GM23338 (cell line): ENCODE measurements around the gene SCAPER. TPM values are rescaled to one million over a fixed set of nuclear protein-coding genes. Genes with fewer than 3 reads are reported as not detected.

ENCODE experiments used
- ATAC-seq: fragments of 200-7000 bp; cut with Tn5 transposase; 3 replicates; pipeline ENCODE4 v1.9.1; 2020
- DNase-seq: peaks from one replicate; pipeline ENCODE4 v3.0.0-alpha.2; 2015; ENCODE audit warnings: low spot score
- H2AFZ ChIP-seq: fragments of 200-600 bp; sonication (generic); 2 replicates; pipeline ENCODE4 v1.8.0; 2016; ENCODE audit warnings: antibody characterized with exemption, mild to moderate bottlenecking, moderate library complexity
- H3F3A ChIP-seq: fragments of 200-600 bp; sonication (generic); replicated peaks from 2 replicates; pipeline ENCODE4 v1.8.0; 2017; ENCODE audit warnings: antibody characterized with exemption, mixed run types, low read depth
- H3K27ac ChIP-seq: fragments of 200-600 bp; sonication (generic); 2 replicates; pipeline ENCODE4 v1.6.1; 2016; ENCODE audit warnings: low read depth
- H3K27me3 ChIP-seq: fragments of 200-600 bp; sonication (generic); 2 replicates; pipeline ENCODE4 v1.8.0; 2016; ENCODE audit warnings: mild to moderate bottlenecking, mixed run types, moderate library complexity; ENCODE audit not compliant: insufficient read depth
- H3K36me3 ChIP-seq: fragments of 200-600 bp; sonication (generic); 2 replicates; pipeline ENCODE4 v1.8.0; 2016; ENCODE audit warnings: mild to moderate bottlenecking; ENCODE audit not compliant: insufficient read depth
- H3K4me1 ChIP-seq: fragments of 200-600 bp; sonication (generic); 2 replicates; pipeline ENCODE4 v1.8.0; 2016; ENCODE audit warnings: mild to moderate bottlenecking, moderate library complexity; ENCODE audit not compliant: insufficient read depth
- H3K4me2 ChIP-seq: fragments of 200-600 bp; sonication (generic); 2 replicates; pipeline ENCODE4 v1.7.1; 2017; ENCODE audit warnings: mixed run types
- H3K4me3 ChIP-seq: fragments of 200-600 bp; sonication (generic); 2 replicates; pipeline ENCODE4 v1.6.1; 2016; ENCODE audit warnings: mixed run types
- H3K79me2 ChIP-seq: fragments of 200-600 bp; sonication (generic); replicated peaks from 2 replicates; pipeline ENCODE4 v1.8.0; 2017; ENCODE audit warnings: mild to moderate bottlenecking; ENCODE audit not compliant: insufficient read depth
- H3K9me2 ChIP-seq: fragments of 200-600 bp; sonication (generic); 2 replicates; pipeline ENCODE4 v1.8.0; 2017; ENCODE audit not compliant: insufficient read depth
- H4K20me1 ChIP-seq: fragments of 200-600 bp; sonication (generic); replicated peaks from 2 replicates; pipeline ENCODE4 v1.8.0; 2017; ENCODE audit warnings: mild to moderate bottlenecking; ENCODE audit not compliant: insufficient read depth
- H3K27ac Mint-ChIP-seq: 2 replicates; pipeline ENCODE4 v1.8.0; 2020; ENCODE audit warnings: inconsistent platforms, mild to moderate bottlenecking, moderate library complexity, mixed read lengths
- H3K27me3 Mint-ChIP-seq: 3 replicates; pipeline ENCODE4 v1.8.0; 2022; ENCODE audit warnings: low read depth, mild to moderate bottlenecking, moderate library complexity, mixed read lengths, inconsistent platforms; ENCODE audit not compliant: insufficient read depth, poor library complexity
- H3K36me3 Mint-ChIP-seq: 3 replicates; pipeline ENCODE4 v1.8.0; 2021; ENCODE audit warnings: low read depth, mild to moderate bottlenecking, inconsistent platforms, moderate library complexity, mixed read lengths
- H3K4me1 Mint-ChIP-seq: 3 replicates; pipeline ENCODE4 v1.8.0; 2020; ENCODE audit warnings: mild to moderate bottlenecking, inconsistent platforms, mixed read lengths
- H3K4me3 Mint-ChIP-seq: 3 replicates; pipeline ENCODE4 v1.8.0; 2021; ENCODE audit warnings: moderate library complexity, mild to moderate bottlenecking, inconsistent platforms, mixed read lengths
- H3K9me3 Mint-ChIP-seq: 3 replicates; pipeline ENCODE4 v1.8.0; 2020; ENCODE audit warnings: moderate library complexity, mild to moderate bottlenecking, inconsistent platforms, mixed read lengths
- CREB1 ChIP-seq: fragments of 250-450 bp; sonication (Bioruptor Pico); IDR thresholded peaks from 2 replicates; pipeline ENCODE4 v1.5.0; 2020; ENCODE audit warnings: low read depth, mild to moderate bottlenecking, moderate library complexity
- EZH2 ChIP-seq: fragments of 200-600 bp; sonication (generic); IDR thresholded peaks from one replicate; pipeline ENCODE4 v1.8.0; 2017; ENCODE audit warnings: antibody characterized with exemption, mild to moderate bottlenecking, low read depth; ENCODE audit not compliant: unreplicated experiment
- JUNB ChIP-seq: IDR thresholded peaks from one replicate; pipeline ENCODE4 v1.6.1; 2016; ENCODE audit warnings: antibody characterized with exemption; ENCODE audit not compliant: unreplicated experiment
- ZNF114 ChIP-seq: fragments of 250-450 bp; sonication (Bioruptor Pico); IDR thresholded peaks from 2 replicates; pipeline ENCODE4 v1.5.0; 2020; ENCODE audit warnings: mild to moderate bottlenecking, moderate library complexity
- polyA plus RNA-seq: library from polyadenylated mRNA; unstranded; fragments of >200 nt; fragmentation: Nextera tagmentation; extraction: Ambion mirVana; gene quantifications from 2 replicates; pipeline ENCODE4 v1.2.1, GENCODE V29; 2016
- total RNA-seq: library from RNA; depleted of rRNA; stranded (reverse); fragments of >200 nt; shearing (Covaris generic); gene quantifications from 2 replicates; pipeline ENCODE4 v1.2.3, GENCODE V29; 2014
- TF ChIP-seq, protein P1 (sequence below): IDR thresholded peaks from 2 replicates; pipeline ENCODE4 v1.6.1; 2016; ENCODE audit warnings: antibody characterized with exemption
- TF ChIP-seq, protein P2 (sequence below): IDR thresholded peaks from one replicate; pipeline ENCODE4 v1.6.1; 2018; ENCODE audit warnings: antibody characterized with exemption; ENCODE audit not compliant: unreplicated experiment

SCAPER gene
- total and polyA plus RNA-seq, 2 experiments from 2014 or later, result 9.1 to 17.6 TPM

DNA sequence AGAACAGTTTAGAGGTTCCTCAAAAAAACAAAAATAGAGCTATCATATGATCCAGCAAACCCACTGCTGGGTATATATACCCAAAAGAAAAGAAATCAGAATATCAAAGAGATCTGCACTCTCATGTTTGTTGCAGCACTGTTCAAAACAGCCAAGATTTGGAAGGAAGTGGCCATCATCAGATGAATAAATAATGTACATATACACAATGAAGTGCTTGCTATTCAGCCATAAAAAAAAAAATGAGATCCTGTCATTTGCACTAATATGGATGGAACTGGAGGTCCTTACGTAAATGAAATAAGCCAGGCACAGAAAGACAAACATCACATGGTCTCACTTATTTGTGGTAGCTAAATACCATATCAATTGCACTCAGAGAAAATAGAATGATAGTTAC, 58.4 kb downstream of the SCAPER start:
- TF ChIP-seq JUNB (no peak), ZNF114 (CRISPR knock-in tag) (no peak), EZH2 (no peak)
- H3K9me3 Mint-ChIP-seq, result peaks cover 1% of the 10 kb centered on the region; the same call in 1 of the 3 replicates
- no peak overlapping the region for H2AFZ ChIP-seq
- peaks cover 7% of the 10 kb centered on the region; the same call in 2 of the 3 replicates for H3K36me3 Mint-ChIP-seq
- H3K27me3 Mint-ChIP-seq, result no peaks in the 10 kb centered on the region
- peaks cover 4% of the 10 kb centered on the region; the same call in 1 of the 2 replicates for H3K4me1 ChIP-seq
- ATAC-seq, result no peak
- no peak overlapping the region for H3K4me2 ChIP-seq
- H3K27ac Mint-ChIP-seq, result no peak overlapping the region
- no peaks in the 10 kb centered on the region for H3K9me2 ChIP-seq
- peaks cover 6% of the 10 kb centered on the region; the same call in 2 of the 3 replicates for H3K4me1 Mint-ChIP-seq
- no peaks in the 10 kb centered on the region for H3K79me2 ChIP-seq
- no peak overlapping the region for H3K27ac ChIP-seq
- no peaks in the 10 kb centered on the region for H3F3A ChIP-seq
- no peak overlapping the region for H3K4me3 Mint-ChIP-seq
- no peak overlapping the region for H3K4me3 ChIP-seq
- H4K20me1 ChIP-seq, result no peaks in the 10 kb centered on the region
- no peak for DNase-seq
- no peaks in the 10 kb centered on the region for H3K27me3 ChIP-seq
- no peaks in the 10 kb centered on the region for H3K36me3 ChIP-seq

DNA sequence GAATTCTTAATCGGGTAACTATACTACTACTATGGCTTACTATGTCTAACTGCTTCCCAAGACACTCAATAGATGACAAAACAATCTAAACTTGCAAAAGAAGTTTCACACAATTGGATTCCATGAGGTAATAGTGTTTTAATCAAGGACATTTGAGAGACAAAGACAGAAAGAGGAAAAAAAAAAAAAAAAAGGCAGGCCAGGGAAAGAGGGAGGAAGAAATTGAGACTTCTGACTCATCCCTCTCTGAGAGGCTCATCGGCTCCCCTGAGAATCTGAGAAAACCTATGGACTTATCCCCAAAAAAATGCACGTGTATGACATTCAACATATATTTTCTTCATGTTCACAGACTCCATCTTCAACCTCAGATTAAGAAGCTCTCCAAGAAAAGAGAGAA, 61.0 kb downstream of the SCAPER start:
- Histone ChIP-seq H3F3A (no peaks in the 10 kb centered on the region), H3K27ac (no peak overlapping the region), H3K27me3 (no peaks in the 10 kb centered on the region), H2AFZ (no peak overlapping the region), H3K9me2 (no peaks in the 10 kb centered on the region), H3K4me2 (no peak overlapping the region), H3K36me3 (no peaks in the 10 kb centered on the region), H3K4me1 (peaks cover 4% of the 10 kb centered on the region; the same call in 1 of the 2 replicates), H3K4me3 (no peak overlapping the region), H3K79me2 (no peaks in the 10 kb centered on the region), H4K20me1 (no peaks in the 10 kb centered on the region)
- no peaks in the 10 kb centered on the region for H3K27me3 Mint-ChIP-seq
- H3K9me3 Mint-ChIP-seq, result no peaks in the 10 kb centered on the region
- H3K36me3 Mint-ChIP-seq, result no peaks in the 10 kb centered on the region
- peaks cover 6% of the 10 kb centered on the region; the same call in 2 of the 3 replicates for H3K4me1 Mint-ChIP-seq
- H3K27ac Mint-ChIP-seq, result no peak overlapping the region
- ATAC-seq, result no peak
- H3K4me3 Mint-ChIP-seq, result no peak overlapping the region
- TF ChIP-seq, protein P1, sequence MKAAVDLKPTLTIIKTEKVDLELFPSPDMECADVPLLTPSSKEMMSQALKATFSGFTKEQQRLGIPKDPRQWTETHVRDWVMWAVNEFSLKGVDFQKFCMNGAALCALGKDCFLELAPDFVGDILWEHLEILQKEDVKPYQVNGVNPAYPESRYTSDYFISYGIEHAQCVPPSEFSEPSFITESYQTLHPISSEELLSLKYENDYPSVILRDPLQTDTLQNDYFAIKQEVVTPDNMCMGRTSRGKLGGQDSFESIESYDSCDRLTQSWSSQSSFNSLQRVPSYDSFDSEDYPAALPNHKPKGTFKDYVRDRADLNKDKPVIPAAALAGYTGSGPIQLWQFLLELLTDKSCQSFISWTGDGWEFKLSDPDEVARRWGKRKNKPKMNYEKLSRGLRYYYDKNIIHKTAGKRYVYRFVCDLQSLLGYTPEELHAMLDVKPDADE, result no peak
- TF ChIP-seq, protein P2, sequence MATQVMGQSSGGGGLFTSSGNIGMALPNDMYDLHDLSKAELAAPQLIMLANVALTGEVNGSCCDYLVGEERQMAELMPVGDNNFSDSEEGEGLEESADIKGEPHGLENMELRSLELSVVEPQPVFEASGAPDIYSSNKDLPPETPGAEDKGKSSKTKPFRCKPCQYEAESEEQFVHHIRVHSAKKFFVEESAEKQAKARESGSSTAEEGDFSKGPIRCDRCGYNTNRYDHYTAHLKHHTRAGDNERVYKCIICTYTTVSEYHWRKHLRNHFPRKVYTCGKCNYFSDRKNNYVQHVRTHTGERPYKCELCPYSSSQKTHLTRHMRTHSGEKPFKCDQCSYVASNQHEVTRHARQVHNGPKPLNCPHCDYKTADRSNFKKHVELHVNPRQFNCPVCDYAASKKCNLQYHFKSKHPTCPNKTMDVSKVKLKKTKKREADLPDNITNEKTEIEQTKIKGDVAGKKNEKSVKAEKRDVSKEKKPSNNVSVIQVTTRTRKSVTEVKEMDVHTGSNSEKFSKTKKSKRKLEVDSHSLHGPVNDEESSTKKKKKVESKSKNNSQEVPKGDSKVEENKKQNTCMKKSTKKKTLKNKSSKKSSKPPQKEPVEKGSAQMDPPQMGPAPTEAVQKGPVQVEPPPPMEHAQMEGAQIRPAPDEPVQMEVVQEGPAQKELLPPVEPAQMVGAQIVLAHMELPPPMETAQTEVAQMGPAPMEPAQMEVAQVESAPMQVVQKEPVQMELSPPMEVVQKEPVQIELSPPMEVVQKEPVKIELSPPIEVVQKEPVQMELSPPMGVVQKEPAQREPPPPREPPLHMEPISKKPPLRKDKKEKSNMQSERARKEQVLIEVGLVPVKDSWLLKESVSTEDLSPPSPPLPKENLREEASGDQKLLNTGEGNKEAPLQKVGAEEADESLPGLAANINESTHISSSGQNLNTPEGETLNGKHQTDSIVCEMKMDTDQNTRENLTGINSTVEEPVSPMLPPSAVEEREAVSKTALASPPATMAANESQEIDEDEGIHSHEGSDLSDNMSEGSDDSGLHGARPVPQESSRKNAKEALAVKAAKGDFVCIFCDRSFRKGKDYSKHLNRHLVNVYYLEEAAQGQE, result no peak
- TF ChIP-seq CREB1, result no peak
- no peak for TF ChIP-seq ZNF114 (CRISPR knock-in tag)
- no peak for DNase-seq
